HL-60 (cell line): ENCODE results near the gene ROBO1.

Source experiments
- DNase-seq, 2 experiments: peaks; one replicate each; pipeline ENCODE4 v3.0.0-alpha.2; 2010 to 2020; ENCODE audit warnings: low read depth in 1 of 2, low spot score in 1 of 2
- H3K27ac ChIP-seq: fragments of 250-450 bp; sonication (Bioruptor Pico); replicated peaks from 2 replicates; pipeline ENCODE4 v1.5.1; 2020; ENCODE audit warnings: mild to moderate bottlenecking, moderate library complexity
- H3K27me3 ChIP-seq: fragments of 250-450 bp; sonication (Bioruptor Pico); 2 replicates; pipeline ENCODE4 v1.5.1; 2021; ENCODE audit warnings: mild to moderate bottlenecking, moderate library complexity; ENCODE audit not compliant: insufficient read depth, poor library complexity, severe bottlenecking
- H3K4me3 ChIP-seq: replicated peaks from 2 replicates; pipeline ENCODE4 v1.5.1; 2011; ENCODE audit warnings: mild to moderate bottlenecking, control low read depth, low read length; ENCODE audit not compliant: insufficient read depth
- GABPA ChIP-seq: IDR thresholded peaks from 2 replicates; pipeline ENCODE4 v1.6.1; 2012; ENCODE audit warnings: low read depth
- POLR2AphosphoS5 ChIP-seq: IDR thresholded peaks from 2 replicates; pipeline ENCODE4 v1.6.1; 2012; ENCODE audit warnings: low read depth
- SPI1 ChIP-seq: IDR thresholded peaks from 2 replicates; pipeline ENCODE4 v1.6.1; 2012; ENCODE audit warnings: low read depth, mild to moderate bottlenecking, borderline replicate concordance
- TF ChIP-seq, protein P1 (sequence below): IDR thresholded peaks from 2 replicates; pipeline ENCODE4 v1.6.1; 2012; ENCODE audit warnings: low read depth; ENCODE audit not compliant: insufficient replicate concordance
- TF ChIP-seq, protein P2 (sequence below): IDR thresholded peaks from one replicate; pipeline ENCODE4 v1.5.1; 2011; ENCODE audit warnings: low read length, control low read depth, inconsistent platforms; ENCODE audit not compliant: insufficient read depth

Gene ROBO1

DNA sequence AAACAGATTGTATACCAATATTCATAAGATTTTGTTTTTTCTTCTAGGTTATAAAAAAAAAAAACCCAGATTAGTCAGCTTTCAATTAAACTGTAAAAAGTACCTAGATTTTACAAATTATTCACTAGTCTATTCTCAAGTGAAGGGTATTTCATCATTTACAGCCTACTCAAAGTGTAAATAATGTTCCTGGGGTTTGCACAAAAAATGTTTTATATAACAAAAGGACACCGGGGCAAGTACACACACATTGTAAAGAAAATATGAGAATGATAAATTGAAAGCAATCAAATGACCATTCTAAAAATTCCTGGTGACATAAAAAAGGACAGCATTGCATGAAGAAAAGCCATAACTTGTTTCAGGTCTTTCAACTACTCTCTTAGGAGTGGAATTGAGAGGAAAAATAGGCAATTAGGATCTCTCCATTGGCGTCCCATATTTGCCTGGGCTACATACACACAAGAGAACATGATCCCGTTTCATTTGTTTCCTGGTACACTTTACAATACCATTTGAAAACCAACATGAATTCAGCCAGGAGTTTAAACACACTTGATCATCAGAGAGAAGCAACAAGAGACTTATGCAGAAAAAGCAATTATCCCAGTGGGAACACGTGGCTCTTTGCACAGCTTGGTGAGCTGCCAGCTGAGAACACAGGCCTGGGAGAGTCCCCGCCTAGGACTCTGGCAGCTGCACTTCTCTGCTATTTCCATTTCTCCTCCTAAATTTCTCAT, 1039.2 kb downstream of the ROBO1 start:
- no peak for TF ChIP-seq POLR2AphosphoS5
- no peak for TF ChIP-seq SPI1
- TF ChIP-seq, protein P1, sequence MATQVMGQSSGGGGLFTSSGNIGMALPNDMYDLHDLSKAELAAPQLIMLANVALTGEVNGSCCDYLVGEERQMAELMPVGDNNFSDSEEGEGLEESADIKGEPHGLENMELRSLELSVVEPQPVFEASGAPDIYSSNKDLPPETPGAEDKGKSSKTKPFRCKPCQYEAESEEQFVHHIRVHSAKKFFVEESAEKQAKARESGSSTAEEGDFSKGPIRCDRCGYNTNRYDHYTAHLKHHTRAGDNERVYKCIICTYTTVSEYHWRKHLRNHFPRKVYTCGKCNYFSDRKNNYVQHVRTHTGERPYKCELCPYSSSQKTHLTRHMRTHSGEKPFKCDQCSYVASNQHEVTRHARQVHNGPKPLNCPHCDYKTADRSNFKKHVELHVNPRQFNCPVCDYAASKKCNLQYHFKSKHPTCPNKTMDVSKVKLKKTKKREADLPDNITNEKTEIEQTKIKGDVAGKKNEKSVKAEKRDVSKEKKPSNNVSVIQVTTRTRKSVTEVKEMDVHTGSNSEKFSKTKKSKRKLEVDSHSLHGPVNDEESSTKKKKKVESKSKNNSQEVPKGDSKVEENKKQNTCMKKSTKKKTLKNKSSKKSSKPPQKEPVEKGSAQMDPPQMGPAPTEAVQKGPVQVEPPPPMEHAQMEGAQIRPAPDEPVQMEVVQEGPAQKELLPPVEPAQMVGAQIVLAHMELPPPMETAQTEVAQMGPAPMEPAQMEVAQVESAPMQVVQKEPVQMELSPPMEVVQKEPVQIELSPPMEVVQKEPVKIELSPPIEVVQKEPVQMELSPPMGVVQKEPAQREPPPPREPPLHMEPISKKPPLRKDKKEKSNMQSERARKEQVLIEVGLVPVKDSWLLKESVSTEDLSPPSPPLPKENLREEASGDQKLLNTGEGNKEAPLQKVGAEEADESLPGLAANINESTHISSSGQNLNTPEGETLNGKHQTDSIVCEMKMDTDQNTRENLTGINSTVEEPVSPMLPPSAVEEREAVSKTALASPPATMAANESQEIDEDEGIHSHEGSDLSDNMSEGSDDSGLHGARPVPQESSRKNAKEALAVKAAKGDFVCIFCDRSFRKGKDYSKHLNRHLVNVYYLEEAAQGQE = no peak
- TF ChIP-seq GABPA = no peak
- TF ChIP-seq, protein P2, sequence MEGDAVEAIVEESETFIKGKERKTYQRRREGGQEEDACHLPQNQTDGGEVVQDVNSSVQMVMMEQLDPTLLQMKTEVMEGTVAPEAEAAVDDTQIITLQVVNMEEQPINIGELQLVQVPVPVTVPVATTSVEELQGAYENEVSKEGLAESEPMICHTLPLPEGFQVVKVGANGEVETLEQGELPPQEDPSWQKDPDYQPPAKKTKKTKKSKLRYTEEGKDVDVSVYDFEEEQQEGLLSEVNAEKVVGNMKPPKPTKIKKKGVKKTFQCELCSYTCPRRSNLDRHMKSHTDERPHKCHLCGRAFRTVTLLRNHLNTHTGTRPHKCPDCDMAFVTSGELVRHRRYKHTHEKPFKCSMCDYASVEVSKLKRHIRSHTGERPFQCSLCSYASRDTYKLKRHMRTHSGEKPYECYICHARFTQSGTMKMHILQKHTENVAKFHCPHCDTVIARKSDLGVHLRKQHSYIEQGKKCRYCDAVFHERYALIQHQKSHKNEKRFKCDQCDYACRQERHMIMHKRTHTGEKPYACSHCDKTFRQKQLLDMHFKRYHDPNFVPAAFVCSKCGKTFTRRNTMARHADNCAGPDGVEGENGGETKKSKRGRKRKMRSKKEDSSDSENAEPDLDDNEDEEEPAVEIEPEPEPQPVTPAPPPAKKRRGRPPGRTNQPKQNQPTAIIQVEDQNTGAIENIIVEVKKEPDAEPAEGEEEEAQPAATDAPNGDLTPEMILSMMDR = no peak
- H3K27me3 ChIP-seq = no peaks in the 10 kb centered on the region
- no peak overlapping the region for H3K4me3 ChIP-seq
- no peak overlapping the region for H3K27ac ChIP-seq
- DNase-seq = no peak

- TF ChIP-seq SPI1 = no peak
- TF ChIP-seq, protein P2 = no peak
- TF ChIP-seq, protein P1 = no peak
- TF ChIP-seq POLR2AphosphoS5 = no peak
- no peak for TF ChIP-seq GABPA
- DNase-seq = no peak
- Histone ChIP-seq H3K27me3 (no peaks in the 10 kb centered on the region), H3K27ac (no peak overlapping the region), H3K4me3 (no peak overlapping the region)
Observed at GRCh38 chr3:78726545-78726944, 1041.3 kb downstream of the ROBO1 start.

- TF ChIP-seq, protein P2 = no peak
- TF ChIP-seq, protein P1 = no peak
- TF ChIP-seq POLR2AphosphoS5 (no peak), GABPA (no peak), SPI1 (no peak)
- DNase-seq = no peak
Observed at GRCh38 chr3:78725703-78726246, 1042.0 kb downstream of the ROBO1 start.

More at GRCh38 chr3:78725703-78726246, 1042.0 kb downstream of the ROBO1 start:
- H3K27ac ChIP-seq = no peak overlapping the region
- H3K4me3 ChIP-seq = no peak overlapping the region
- H3K27me3 ChIP-seq = no peaks in the 10 kb centered on the region
